ENCODE results near the gene SMC1B. TPM values are rescaled to one million over a fixed set of nuclear protein-coding genes. Genes with fewer than 3 reads are reported as not detected.

The SMC1B gene
- total and polyA plus RNA-seq, 2 of the 8 experiments (the other 6 are each of a cell fraction or from before 2014, with no cell fraction given) = 0.02 TPM; not detected in 1

- TF ChIP-seq TEAD4 (IDR thresholded peaks at IDR 0.05; ENCODE audit: low read depth, low read length) (no peak), CBX5 (IDR thresholded peaks at IDR 0.05; ENCODE audit: low read depth, low read length) (no peak), CEBPB (IDR thresholded peaks at IDR 0.05; ENCODE audit: low read depth, low read length) (no peak), SIX5 (IDR thresholded peaks at IDR 0.05; ENCODE audit: low read depth, low read length) (no peak), TAF1 (IDR thresholded peaks at IDR 0.05; ENCODE audit: low read depth, low read length) (no peak), CHD7 (IDR thresholded peaks at IDR 0.05; ENCODE audit: insufficient replicate concordance, low read length) (no peak), RAD21 (IDR thresholded peaks at IDR 0.05 in 1 of 2, conservative IDR thresholded peaks at IDR 0.05 in 1 of 2; ENCODE audit: low read depth in 2 of 2, low read length in 2 of 2) (no peak), SAP30 (IDR thresholded peaks at IDR 0.05; ENCODE audit: insufficient read depth, insufficient replicate concordance, low read length) (no peak), FOSL1 (IDR thresholded peaks at IDR 0.05; ENCODE audit: insufficient read depth, low read depth, low read length) (no peak)
Observed at GRCh38 chr22:45359627-45360026, 53.8 kb downstream of the SMC1B start (continued).
